ENCODE measurements around the gene NDRG2.

Gene NDRG2

DNA sequence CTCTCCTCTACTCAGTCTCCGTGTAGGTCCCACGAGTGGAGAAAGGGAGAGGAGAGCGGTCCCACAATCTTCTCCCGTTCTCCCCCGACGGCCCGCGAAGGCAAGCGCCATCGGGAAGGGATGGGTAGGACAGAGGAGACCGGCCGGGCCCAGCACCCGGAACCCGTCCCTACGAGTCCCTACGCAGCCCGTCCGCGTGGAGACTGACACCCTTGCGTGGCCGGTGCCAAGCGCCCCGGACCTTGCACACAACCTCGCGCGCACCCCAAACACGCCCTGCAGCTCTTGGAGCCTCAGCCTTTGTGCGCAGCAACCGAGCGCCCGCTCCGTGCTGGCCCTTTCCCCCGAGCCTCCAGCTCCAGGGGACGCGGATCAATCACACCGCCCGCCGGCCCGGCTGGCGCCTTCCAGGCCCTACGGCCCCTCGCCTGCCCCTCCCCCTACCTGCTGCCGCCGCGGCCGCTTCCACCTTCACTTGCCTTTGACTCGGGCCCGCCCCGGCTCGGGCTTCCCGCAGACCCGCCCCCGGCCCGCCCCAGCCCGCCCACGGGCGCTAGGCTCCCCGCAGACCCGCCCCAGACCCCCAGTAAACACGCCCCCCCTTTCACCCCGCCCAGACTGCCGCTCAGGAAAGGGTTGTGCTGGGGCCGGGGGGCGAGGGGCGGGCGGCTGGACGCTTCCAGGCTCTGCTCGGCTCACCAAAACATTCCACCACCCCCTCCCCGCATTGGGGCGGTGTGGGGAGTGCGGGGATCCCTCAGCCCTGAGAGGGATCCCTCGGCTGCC, at the start of gene NDRG2:
Gene NDRG2 (minus strand): TSS at position 477 of the 786 bp plus-strand sequence. CDS start 1,746 bp downstream, outside the sequence.
- peak; percentile 73 to 79 for DNase-seq

DNA sequence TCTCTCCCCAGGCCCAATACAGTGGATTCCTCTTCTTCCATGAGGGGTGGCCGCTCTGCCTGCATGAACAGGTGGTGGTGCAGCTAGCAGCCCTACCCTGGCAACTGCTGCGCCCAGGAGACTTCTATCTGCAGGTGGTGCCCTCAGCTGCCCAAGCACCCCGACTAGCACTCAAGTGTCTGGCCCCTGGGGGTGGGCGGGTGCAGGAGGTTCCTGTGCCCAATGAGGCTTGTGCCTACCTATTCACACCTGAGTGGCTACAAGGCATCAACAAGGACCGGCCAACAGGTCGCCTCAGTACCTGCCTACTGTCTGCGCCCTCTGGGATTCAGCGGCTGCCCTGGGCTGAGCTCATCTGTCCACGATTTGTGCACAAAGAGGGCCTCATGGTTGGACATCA, 49.1 kb upstream of the NDRG2 start:
- DNase-seq: no peak

GRCh38 chr14:21072781-21073339, 48.0 kb upstream of the NDRG2 start:
- DNase-seq: no peak

DNA sequence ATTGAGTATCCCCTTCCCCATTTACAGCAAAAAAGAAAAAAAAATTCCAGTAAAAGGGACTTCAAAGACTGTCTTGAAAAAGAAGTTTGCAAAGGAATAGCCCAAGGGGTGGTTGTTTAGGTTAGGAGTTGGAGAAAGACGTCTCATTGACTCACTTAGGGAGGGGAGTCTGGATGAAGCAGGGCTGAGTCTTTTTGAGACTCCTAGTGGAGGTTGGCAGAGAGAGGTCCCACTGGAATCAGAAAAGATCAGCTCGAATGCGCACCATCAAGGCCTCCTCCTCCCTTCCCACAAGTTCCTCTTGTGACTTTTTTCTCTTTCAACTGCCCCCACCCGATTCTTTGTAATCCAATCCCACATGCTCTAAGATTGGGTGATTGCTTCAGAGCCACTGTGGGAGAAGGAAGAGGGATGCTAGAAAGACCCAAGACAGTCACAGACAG, 47.2 kb upstream of the NDRG2 start:
- no peak for DNase-seq

DNA sequence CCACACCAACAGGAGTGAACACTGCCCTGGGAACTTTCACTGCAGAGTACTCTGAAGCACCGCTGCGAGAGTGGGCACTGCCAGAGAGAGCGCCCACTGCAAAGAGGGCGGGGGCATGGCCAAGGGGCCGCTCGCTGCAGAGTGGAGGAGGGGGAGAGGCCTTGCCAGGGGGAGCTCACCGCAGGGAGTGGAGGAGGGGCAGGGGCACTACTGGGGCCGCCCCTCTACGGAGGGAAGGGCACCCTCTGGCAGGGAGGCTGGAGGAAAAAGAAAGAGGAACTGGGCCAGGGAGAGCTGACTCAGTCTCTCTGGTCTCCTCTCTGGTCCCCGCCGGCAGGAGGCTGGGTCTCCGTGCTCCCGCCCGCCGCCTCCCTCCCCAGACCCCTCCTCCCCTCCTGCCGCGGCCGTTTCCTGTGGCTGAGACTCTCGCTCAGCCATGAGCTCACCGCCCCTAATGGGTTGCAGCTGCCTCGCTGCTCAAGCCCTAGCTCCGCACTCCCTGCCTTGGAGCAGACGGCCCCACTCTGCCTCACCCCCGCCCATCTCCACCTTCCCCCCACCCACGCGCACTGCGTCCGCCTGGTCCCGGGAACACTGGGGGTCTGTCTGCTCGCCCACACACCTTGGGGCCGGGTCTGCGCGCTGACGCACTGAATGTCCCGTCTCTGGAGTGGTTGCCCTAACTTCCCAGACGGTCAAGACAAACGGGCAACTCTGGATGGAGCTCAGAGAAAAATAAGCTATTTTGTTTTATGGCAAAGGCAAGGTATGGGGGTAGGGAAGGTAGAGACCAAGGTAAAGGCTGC, 46.6 kb upstream of the NDRG2 start:
- DNase-seq: peak in 1 of 2 donors; percentile 36

- DNase-seq: no peak
Observed at GRCh38 chr14:21070610-21071224, 45.9 kb upstream of the NDRG2 start.

DNA sequence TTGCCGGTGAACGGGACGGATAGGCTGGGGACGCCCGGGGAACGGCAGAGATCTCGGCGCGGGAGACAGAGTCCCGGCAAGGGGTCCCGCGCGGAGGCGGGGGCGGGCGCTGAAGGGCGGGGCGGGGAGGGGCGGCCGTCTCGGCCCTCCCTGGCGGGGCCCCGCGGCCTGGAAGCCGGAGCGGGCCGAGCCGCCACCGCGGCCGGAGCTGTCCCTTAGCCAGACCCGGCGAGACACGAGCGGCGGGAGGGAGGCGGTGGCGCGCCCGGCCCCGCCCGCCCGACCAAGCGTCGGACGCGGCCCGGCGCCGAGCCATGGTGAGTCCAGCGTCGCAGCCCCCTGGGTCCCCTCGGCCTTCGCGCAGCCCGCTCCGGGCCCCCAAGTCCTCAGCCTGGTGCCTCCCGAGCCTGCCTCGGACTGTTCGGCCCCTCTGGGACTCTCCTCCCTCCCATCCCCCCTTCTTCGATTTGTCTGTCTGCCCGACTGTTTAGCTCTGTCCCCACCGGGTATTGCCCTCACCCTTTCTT, 45.3 kb upstream of the NDRG2 start, which contains the start of gene ARHGEF40:
Gene ARHGEF40 (plus strand): TSS at position 222 of the 527 bp plus-strand sequence. CDS start 93 bp downstream, at position 315.
- DNase-seq: no peak

- no peak for DNase-seq
Observed at GRCh38 chr14:21069388-21070082, 44.7 kb upstream of the NDRG2 start.

DNA sequence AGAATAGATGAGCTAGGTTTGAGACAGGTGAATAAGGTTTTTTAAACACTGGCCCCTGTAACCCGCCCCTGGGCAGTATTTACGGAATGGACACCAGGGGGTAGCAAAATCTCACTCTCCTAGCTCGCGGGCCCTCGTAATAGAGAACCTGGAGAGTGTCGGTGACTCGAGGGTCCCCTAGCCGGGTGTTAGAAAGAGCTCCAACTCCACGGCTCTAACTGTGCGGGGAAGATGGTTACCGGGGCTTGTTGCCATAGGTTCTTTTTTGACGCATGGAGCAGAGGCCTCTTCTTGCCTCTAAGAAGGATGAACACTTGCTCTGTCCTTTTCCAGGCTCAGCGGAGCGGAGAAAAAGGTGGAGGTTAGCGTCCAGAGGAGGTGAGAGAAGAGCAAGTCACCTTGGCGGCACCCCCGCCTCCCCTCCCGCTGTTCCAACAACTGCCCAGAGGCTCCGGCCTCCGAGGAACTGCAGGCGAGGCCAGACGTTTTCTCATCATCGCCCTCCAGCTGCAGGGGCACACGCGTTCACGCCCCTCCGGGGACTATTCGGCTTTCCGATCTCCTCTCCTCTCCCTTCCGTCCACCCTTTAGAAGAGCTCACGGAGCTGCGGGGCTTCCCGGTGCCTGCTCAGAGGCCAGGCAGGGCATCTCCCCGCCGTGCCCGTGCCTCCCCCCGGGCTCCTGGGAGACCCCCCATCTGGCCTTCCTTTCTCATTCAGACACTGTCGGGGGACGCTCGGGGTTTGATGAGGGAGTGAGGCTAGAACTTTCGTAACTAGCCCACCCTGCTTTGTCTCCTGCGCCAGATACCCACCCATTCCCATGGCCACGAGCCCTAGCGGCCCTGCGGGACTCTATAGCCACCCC, 43.9 kb upstream of the NDRG2 start:
- peak; percentile 44 to 53 for DNase-seq

- no peak for DNase-seq
Observed at GRCh38 chr14:21066882-21067502, 42.1 kb upstream of the NDRG2 start.

DNA sequence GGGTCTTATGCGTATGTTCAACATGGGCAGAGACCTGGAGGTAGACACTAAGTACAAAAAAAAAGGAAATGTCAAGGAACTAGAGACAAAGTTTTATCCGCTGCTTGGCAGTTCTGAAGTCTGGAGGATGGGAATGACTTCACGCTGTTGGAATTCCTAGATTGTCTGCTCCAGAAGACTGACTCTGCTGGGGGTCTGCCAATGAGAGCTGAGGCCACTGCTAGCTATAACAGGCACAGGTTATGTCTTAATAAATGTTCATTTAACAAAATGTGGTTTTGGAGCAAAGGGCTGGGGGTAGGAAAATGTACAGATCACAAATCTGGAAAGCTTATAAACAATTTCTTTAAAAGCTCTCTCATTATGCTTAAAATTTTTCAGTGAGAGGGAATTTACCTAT, 38.6 kb upstream of the NDRG2 start:
- DNase-seq: no peak

GRCh38 chr14:21061347-21061668, 36.4 kb upstream of the NDRG2 start:
- DNase-seq: no peak

- DNase-seq: no peak
Observed at GRCh38 chr14:21060614-21061346, 35.9 kb upstream of the NDRG2 start.

DNA sequence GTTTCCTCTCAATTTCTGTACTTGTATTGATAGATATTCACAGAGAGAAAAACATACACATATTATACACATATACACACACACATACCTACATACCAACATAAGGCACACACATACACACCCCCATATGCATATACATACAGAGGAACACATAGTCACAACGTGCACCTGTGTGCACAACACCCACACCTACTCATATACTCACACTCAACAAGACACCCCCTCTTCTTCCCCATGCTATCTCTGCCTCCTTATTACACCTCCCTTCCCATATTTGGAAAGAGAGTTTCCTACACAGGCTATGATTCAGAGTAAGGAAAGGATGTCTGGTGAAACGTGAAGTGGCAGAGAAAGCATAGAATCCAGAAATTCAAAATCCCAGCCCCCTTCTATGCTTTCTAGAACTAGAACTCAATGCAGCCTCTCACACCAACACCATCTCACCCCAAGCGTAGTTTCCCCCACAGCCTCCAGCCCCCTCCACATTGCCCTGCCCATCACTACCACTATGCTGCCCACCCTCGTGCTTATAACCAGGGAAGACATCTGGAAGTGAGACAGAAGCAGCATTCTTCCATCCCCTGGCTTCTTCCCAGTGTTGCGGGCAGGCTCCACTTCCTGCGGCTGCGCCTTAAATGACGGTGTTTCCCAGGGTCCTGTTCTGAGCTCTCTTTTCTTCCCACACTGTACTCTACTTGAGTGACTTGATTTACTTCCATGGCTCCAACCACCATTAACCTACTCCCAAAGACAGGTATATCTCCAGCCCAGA, 35.2 kb upstream of the NDRG2 start:
- DNase-seq: no peak

GRCh38 chr14:21058903-21059302, 34.0 kb upstream of the NDRG2 start:
- DNase-seq: no peak

GRCh38 chr14:21057803-21058675, 33.2 kb upstream of the NDRG2 start, which contains the start of gene RNASE8:
TSS of gene RNASE8 (plus strand) at chr14:21057822. CDS start at chr14:21057893, 71 bp downstream.
- no peak for DNase-seq

DNA sequence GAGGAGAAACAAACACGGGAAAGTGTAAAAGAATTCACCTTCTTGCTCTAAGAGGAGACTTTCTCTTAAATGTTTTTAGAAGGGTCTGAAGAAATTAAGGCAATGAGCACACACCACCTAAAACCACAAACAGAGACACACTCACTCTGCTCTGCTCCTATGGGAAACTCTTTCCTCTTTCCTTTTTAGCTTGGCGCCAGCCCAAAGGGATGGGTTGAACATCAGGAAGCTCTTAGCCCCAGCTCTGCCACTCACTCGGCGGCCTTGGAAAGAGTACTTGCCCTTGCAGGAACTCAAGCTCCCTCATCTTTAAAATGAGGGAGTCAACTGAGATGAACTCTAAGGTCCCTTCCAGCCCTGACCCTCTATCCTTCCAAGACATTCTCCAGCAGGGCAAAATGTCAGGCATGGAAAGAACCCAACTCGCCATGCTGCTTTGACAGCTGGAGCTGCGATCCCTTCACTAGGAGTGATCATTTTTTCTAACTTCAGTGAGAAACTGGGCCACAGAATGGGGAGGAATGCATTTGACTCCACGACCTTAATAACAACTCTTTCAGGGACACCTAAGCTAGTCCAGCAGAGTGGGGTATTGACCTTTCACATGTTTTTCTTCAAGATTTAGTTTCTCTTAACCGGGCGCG, 31.8 kb upstream of the NDRG2 start:
- no peak for DNase-seq
